Fibroblast of lung (primary cell): Measurements from ENCODE around the gene RCAN2. TPM values are rescaled to one million over a fixed set of nuclear protein-coding genes. Genes with fewer than 3 reads are reported as not detected.

Experiments
- DNase-seq, 2 donors: peaks; one replicate each; pipeline versions ENCODE4 v3.0.0 to v3.0.0-alpha.2; 2010; ENCODE audit warnings: low read depth in 2 of 2
- H2AFZ ChIP-seq: 2 replicates; pipeline ENCODE4 v1.5.1; 2012; ENCODE audit warnings: low read length, control low read depth, inconsistent platforms
- H3K27ac ChIP-seq: 2 replicates; pipeline ENCODE4 v1.5.1; 2011; ENCODE audit warnings: low read length, control low read depth; ENCODE audit not compliant: insufficient read depth
- H3K27me3 ChIP-seq: 2 replicates; pipeline ENCODE4 v1.5.1; 2011; ENCODE audit warnings: mild to moderate bottlenecking, low read length; ENCODE audit not compliant: control insufficient read depth, insufficient read depth
- H3K36me3 ChIP-seq: 2 replicates; pipeline ENCODE4 v1.5.1; 2011; ENCODE audit warnings: low read length; ENCODE audit not compliant: control insufficient read depth, insufficient read depth
- H3K4me1 ChIP-seq: 2 replicates; pipeline ENCODE4 v1.5.1; 2011; ENCODE audit warnings: low read length; ENCODE audit not compliant: control insufficient read depth, insufficient read depth; ENCODE audit errors: extremely low read depth
- H3K4me2 ChIP-seq: 2 replicates; pipeline ENCODE4 v1.5.1; 2011; ENCODE audit warnings: low read length, control low read depth; ENCODE audit not compliant: insufficient read depth; ENCODE audit errors: extremely low read depth
- H3K4me3 ChIP-seq, 4 experiments: fragments of 200-600 bp in 1 of 4; sonication (generic) in 1 of 4; replicated peaks in 1 of 4; 2 replicates each; pipeline ENCODE4 v1.5.1; 2011 to 2016; ENCODE audit warnings: low read length in 4 of 4, low read depth in 3 of 4, mild to moderate bottlenecking in 3 of 4, control low read depth in 2 of 4, inconsistent platforms in 1 of 4, mixed read lengths in 1 of 4; ENCODE audit not compliant: insufficient read depth in 1 of 4; ENCODE audit errors: control extremely low read depth in 1 of 4
- H3K79me2 ChIP-seq: 2 replicates; pipeline ENCODE4 v1.5.1; 2012; ENCODE audit warnings: mild to moderate bottlenecking, low read length, inconsistent platforms; ENCODE audit not compliant: control insufficient read depth, insufficient read depth
- H3K9ac ChIP-seq: 2 replicates; pipeline ENCODE4 v1.5.1; 2011; ENCODE audit warnings: mild to moderate bottlenecking, low read length, control low read depth; ENCODE audit not compliant: insufficient read depth
- H3K9me3 ChIP-seq: 2 replicates; pipeline ENCODE4 v1.5.1; 2012; ENCODE audit warnings: low read depth, low read length; ENCODE audit not compliant: control insufficient read depth, insufficient read depth
- H4K20me1 ChIP-seq: 2 replicates; pipeline ENCODE4 v1.5.1; 2011; ENCODE audit warnings: low read length; ENCODE audit not compliant: control insufficient read depth, insufficient read depth; ENCODE audit errors: extremely low read depth
- CTCF ChIP-seq, 2 donors: IDR thresholded peaks in 1 of 2; conservative IDR thresholded peaks in 1 of 2; 1 replicate in 1 of 2; 2 replicates in 1 of 2; pipeline ENCODE4 v1.5.1; 2011 to 2012; ENCODE audit warnings: low read length in 2 of 2, control low read depth in 1 of 2, inconsistent platforms in 1 of 2, low read depth in 1 of 2, mild to moderate bottlenecking in 1 of 2
- EZH2 ChIP-seq: IDR thresholded peaks from 2 replicates; pipeline ENCODE4 v1.5.1; 2012; ENCODE audit warnings: low read length, control low read depth, mild to moderate bottlenecking; ENCODE audit errors: missing control alignments
- polyA plus RNA-seq, 2 donors: library from polyadenylated mRNA; depleted of rRNA in 1 of 2; stranded (reverse) in 1 of 2; unstranded in 1 of 2; fragments of >200 nt; gene quantifications; 2 replicates each; pipeline ENCODE4 v1.2.1, GENCODE V29; 2011 to 2012; ENCODE audit warnings: missing spikeins in 1 of 2
- total RNA-seq: library from RNA; depleted of rRNA; stranded (reverse); fragments of >200 nt; gene quantifications from 2 replicates; pipeline ENCODE4 v1.2.1, GENCODE V29; 2014

Gene RCAN2
- total and polyA plus RNA-seq, 2 donors (not counting 1 experiment from before 2014, with no cell fraction given), result 11.7 to 38.0 TPM

- Histone ChIP-seq H3K4me1 (peaks cover 4% of the 10 kb centered on the region), H3K4me3 (no peak overlapping the region), H3K9me3 (no peaks in the 10 kb centered on the region), H3K4me2 (no peak overlapping the region), H3K36me3 (no peaks in the 10 kb centered on the region), H4K20me1 (no peaks in the 10 kb centered on the region), H3K27me3 (no peaks in the 10 kb centered on the region), H3K9ac (no peak overlapping the region), H3K79me2 (no peaks in the 10 kb centered on the region), H2AFZ (no peak overlapping the region), H3K27ac (no peak overlapping the region)
- DNase-seq, result no peak
- TF ChIP-seq EZH2, result no peak
- TF ChIP-seq CTCF (conservative IDR thresholded peaks at IDR 0.05 in 1 of 2, IDR thresholded peaks at IDR 0.05 in 1 of 2; ENCODE audit: low read depth in 1 of 2, low read length in 2 of 2), result no peak
These were observed 22.2 kb downstream of the RCAN2 start for GRCh38 chr6:46469021-46469420.

- TF ChIP-seq EZH2 (no peak), CTCF (conservative IDR thresholded peaks at IDR 0.05 in 1 of 2, IDR thresholded peaks at IDR 0.05 in 1 of 2; ENCODE audit: low read depth in 1 of 2, low read length in 2 of 2) (no peak)
- H3K36me3 ChIP-seq, result no peaks in the 10 kb centered on the region
- no peak for DNase-seq
- H3K79me2 ChIP-seq, result no peaks in the 10 kb centered on the region
- no peaks in the 10 kb centered on the region for H3K27me3 ChIP-seq
- no peak overlapping the region for H3K9ac ChIP-seq
- H2AFZ ChIP-seq, result no peak overlapping the region
- H3K9me3 ChIP-seq, result no peaks in the 10 kb centered on the region
- no peak overlapping the region for H3K4me3 ChIP-seq
- no peaks in the 10 kb centered on the region for H4K20me1 ChIP-seq
- no peak overlapping the region for H3K4me2 ChIP-seq
- no peak overlapping the region for H3K27ac ChIP-seq
- peaks cover 2% of the 10 kb centered on the region for H3K4me1 ChIP-seq
These were observed 22.7 kb downstream of the RCAN2 start for GRCh38 chr6:46468403-46469010.

- H3K27me3 ChIP-seq, result no peaks in the 10 kb centered on the region
- TF ChIP-seq CTCF (conservative IDR thresholded peaks at IDR 0.05 in 1 of 2, IDR thresholded peaks at IDR 0.05 in 1 of 2; ENCODE audit: low read depth in 1 of 2, low read length in 2 of 2) (no peak), EZH2 (no peak)
These were observed 24.7 kb downstream of the RCAN2 start for GRCh38 chr6:46466570-46466969.

More at GRCh38 chr6:46466570-46466969, 24.7 kb downstream of the RCAN2 start:
- H3K79me2 ChIP-seq, result no peaks in the 10 kb centered on the region
- H3K4me3 ChIP-seq, result no peak overlapping the region
- H3K36me3 ChIP-seq, result no peaks in the 10 kb centered on the region
- no peak overlapping the region for H2AFZ ChIP-seq
- H3K4me1 ChIP-seq, result peaks cover 2% of the 10 kb centered on the region
- H3K27ac ChIP-seq, result no peak overlapping the region
- H3K4me2 ChIP-seq, result no peak overlapping the region
- H3K9me3 ChIP-seq, result no peaks in the 10 kb centered on the region
- no peak overlapping the region for H3K9ac ChIP-seq
- no peak for DNase-seq
- no peaks in the 10 kb centered on the region for H4K20me1 ChIP-seq
